Inflammatory macrophage (primary cell): ENCODE measurements around the gene ACAP3.

Experiments used
- DNase-seq, 2 donors: peaks; one replicate each; pipeline ENCODE4 v3.0.0-alpha.2; 2020 to 2022

Gene ACAP3

DNA sequence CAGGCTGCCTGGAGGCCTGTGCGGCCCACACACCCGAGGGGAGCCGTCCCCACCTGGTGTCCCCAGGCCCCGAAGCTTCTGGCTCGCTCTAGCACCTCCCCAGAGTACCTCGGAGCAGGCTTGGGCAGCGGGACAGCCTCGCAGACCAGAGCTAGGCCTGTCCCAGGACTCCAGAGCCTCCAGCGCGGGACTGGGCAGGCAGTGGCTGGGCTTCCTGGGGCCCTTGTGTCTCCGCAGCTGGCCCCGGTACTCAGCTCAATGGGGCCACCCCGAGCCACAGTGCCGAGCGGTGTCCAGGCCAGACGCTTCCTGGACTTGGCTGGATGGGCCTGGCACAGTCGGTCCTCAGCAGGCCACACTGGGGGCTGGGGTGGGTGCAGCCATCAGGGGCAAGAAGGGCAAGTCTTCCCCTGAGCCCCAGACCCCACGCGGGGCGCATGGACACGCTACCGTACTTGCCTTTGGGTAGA lies 22.6 kb downstream of the ACAP3 start:
- DNase-seq = no peak

DNA sequence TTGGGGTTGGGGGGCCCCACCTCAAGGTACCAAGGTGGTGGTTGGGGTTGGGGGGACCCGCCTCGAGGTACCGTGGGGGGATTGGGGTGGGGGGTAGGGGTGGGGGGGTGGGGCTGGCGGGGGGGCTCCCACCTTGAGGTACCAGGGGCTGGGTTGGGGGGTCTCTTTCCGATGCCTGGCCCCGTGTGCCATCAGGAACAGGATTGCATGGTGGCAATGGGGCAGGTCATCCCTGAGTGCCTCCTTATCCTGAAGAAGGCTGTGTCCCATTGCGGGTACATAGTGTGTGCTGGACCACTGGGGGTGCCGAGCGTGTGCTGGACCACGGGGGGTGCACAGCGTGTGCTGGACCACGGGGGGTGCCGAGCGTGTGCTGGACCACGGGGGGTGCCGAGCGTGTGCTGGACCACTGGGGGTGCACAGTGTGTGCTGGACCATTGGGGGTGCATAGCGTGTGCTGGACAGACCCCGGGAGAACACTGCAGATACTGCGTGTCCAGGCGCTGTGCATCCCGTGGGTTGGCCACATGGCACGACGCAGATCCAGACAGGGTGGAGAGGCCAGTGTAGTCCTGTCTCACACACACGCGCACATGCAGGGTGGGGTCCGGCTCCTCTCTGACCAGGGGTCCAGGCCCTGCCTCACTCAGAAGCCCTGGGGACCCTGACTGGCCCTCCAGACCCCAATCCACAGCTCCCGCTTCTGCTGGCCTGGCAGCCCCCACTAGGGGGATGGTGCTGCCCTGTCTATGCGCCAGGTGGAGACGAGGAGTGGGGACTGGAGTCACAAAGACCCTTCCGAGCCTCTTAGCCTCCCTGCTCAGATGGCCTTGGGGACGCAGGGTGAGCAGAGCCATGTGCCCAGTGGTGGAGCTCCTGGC lies 23.3 kb downstream of the ACAP3 start:
- no peak for DNase-seq

DNA sequence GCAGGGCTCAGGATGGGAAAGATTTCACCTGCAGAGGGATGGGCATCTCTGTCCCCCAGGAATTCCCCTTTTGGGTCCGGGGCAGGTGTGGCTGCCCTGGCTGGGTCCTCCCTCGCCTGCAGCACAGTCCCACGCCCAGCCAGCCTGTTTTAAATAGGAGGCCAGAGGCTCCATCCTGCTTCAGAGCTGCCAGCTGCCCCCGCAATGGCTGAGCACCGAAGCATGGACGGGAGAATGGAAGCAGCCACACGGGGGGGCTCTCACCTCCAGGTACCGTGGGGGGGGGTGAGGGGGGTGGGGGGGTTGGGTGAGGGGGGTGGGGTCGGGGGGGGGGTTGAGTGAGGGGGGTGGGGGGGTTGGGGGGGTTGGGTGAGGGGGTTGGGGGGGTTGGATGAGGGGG lies 23.9 kb downstream of the ACAP3 start:
- no peak for DNase-seq

DNA sequence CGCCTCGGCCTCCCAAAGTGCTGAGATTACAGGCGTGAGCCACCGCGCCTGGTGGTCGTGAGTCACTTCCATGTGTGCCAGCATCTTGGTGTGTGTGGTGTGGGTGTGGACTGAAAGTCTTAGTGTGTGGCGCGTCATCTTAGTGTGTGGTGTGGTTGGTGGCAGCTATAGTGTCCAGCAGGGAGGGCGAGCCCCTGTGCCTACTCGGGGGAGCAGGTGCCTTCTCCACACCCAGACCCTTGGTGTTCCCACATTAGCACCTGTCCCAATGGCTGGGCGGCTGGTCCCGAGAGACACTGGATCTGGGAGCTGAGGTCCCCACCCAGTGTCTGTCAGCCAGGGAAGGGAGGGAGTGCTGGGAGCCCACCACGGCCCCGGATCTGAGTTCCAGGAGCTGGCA lies 24.7 kb downstream of the ACAP3 start:
- DNase-seq = peak; percentile 9 to 44

DNA sequence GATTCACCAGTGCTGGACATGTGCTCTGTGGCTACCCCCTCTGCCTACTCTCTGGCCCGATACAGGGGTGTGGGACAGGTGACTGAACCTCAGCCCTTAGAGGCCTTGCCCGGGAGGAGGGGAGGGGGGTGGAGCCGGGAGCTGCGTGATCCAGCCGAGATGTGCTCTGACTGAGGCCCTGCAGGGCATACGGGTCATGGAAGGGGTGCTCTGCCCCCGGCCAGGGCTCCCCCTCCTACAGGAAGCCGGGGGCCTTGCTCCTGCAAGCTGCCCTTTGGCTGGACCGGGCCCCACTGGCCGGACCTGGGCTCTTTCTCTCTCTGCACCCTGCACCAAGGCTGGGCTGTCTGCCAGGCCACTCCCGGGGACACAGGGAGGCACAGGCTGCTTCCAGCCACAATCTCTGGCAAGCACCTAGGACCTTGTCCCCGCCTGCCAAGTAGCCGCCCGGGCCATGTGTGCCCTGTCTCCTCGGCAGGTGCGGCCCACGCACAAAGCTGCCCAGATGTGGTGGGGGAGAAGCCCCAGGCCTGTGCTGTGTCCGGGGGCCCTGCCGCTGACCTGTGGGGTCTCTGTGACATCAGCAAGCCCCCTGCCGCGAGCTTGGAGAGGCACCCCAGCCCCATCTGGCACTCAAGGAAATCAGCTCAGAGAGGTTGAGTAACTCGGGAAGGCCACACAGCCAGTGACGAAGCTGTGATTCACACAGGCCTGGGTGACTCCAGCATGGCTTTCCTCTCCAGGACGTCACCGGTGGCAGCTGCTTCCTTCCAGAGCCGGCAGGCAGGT lies 26.0 kb downstream of the ACAP3 start:
- peak in 1 of 2 donors; percentile 32 for DNase-seq

DNA sequence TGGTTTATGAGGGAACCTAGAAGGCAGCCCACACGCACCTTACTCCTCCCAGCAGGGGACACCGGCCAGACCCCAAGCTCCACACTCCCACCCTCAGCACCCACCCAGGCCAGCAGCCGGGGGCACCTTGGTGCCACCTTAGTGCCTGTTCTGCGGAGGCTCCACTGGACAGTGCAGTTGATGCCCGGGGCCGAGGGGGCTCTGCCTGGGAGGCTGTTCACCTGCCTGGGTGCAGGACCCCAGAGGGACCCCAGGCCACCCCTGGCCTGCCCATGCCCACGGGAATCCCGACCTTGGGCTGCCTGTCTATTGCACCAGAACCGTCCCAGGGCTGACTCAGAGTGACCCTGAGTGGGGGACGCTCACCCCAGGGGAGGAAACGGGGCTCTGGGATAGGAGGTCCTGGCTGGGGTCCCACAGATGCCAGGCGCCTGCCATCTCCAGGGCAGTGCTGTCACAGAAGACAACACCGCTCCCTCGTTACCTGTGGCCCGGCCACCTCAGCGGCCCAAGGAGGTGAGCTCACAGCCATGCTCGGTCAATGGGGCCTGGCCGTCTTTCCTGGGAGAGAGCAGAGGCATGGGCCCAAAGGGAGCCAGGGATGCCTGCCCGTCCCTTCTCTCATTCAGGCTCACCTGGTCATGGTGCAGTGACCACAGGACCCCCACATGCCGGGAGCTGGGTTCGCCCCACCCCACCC lies 26.8 kb downstream of the ACAP3 start:
- no peak for DNase-seq

DNA sequence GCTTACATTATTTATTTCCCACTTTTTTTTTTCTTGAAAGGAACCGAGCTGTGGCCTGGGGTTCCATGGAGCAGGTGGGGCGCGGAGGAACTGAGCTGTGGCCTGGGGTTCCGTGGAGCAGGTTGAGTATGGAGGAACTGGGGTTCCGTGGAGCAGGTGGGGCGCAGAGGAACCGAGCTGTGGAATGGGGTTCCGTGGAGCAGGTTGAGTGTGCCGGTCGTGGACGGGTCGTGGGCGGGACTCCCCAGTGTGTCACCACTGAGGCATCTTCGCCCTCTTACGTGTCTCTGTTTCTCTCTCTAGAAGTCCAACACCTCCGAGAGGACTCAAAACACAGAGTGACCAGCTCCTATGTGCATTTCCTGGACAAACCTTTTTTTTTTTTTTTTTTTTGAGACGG lies 28.7 kb downstream of the ACAP3 start:
- DNase-seq = no peak

DNA sequence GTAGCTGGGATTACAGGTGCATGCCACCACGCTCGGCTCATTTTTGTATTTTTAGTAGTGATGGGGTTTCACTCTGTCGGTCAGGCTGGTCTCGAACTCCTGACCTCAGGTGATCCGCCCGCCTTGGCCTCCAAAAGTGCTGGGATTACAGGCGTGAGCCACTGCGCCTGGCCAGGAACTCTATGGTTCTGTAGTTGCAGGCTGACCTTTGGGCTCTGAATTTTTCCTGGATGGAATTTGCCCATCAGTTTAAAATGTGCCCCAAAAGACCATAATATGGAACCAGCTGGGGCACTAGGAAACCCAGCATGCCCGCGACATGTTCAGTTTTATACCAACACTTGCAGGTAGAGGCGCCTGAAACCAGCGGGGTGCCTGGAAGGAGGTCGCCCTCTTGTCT lies 29.1 kb downstream of the ACAP3 start:
- no peak for DNase-seq

DNA sequence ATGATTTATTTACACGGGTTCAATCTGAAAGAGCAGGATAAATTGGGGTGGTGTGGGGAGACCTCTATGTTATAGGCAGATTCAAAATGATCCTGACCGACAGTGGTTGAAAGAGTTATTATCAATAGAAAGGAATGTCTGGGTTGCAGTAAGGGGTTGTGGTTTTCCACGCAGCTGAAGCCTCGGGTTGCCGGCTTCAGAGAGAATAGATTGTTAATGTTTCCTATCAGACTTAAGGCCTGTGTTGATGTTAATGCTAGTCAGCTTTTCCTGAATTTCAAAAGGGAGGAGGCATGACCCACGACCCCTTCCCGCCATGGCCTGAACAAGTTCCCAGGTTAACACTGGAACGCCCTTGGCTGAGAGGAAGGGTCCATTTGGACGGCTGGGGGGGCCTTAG lies 31.9 kb downstream of the ACAP3 start:
- DNase-seq = no peak

DNA sequence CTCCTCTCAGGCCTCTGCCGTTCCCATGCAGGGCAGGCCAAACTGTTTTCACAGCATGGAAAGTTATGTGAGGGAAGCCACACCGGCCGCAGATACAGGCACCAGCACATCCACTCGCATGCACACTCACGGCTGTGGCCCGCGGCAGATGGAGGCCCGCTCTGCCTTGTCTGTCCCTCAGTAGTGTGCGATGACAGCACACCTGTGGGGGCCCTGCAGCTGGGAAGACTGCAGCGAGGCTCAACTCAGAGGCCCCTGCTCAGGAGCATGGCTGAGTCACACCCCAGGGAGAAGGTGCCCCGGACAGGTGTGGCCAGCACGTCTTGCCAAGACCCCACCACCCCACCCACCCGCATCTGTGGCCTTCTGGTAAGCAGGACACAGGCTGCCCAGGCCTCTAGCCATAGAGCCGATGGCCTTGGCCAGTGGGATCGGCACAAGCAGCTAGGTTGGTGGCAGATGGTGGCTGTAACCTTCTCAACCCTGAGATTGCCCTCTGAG lies 32.7 kb downstream of the ACAP3 start:
- no peak for DNase-seq

DNA sequence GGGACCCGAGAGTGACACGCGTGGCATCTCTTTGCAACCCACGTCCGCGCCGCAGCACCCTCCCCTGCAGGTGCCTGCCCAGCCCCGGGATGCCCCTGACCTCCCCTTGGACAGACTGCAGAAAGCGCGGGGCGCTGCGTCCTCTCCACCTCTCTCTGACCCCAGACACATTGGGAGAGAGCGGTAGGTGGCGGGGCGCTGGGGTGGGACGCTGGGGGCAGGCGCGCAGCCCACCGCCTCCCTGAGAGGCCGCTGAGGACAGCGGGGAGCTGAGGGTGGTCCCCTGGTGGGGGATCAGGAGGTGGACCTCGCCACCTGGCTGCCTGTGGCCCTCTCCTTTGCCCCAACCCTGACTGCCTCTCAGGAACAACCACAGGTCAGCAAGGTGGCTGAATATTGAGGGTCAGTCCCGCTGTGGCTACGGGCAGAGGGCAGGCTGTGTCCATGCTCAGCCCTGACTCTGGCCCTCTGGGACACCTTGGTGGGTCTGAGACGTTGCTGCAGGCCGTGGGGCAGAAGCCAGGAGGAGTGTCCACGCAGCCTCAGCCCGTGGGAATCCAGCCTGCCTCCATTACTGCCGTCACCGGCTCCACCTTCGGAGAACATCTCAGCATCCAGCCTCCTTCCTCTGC lies 33.3 kb downstream of the ACAP3 start:
- no peak for DNase-seq

DNA sequence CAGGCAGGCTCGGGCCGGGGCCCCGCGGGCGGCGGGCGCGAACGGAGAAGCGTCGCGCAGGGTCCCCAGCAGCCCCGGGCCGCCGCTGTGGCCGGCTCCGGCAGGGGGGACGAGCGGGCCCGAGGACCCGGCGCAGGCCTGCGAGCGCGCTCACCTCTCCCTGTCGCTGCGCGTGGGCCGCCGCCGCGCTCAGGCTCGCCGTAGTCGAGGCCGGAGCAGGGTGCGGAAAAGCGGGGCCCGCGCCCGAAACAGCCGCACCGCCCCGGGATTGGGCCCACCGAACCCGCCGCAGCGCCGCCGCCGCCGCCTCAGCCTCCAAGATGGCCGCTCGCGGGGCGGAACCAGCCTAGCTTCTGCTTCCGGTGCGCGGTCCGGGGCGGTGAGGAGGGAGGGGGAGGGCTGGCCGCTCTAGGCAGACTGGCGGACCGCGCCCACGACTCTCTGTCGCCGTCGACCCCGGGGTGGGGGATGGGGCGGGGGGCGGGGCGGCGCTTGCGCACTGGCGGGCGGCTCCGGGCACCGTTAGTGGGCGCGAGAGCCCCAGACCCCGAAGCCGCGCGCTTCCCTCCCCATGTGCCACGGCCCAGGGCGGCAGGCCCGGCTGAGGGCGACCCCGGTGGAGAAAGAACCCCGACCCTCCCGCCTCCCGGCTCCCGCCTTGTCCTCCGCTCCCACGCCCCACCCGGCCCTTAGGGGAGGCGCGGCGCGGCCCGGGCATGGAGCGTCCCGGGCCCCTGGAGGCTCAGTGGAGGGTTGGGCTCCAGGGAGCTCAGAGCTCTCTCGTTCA lies 34.0 kb downstream of the ACAP3 start, which contains the start of gene UBE2J2:
TSS of gene UBE2J2 (minus strand) at position 343 of the 787 bp plus-strand sequence. CDS start 5,862 bp downstream, outside the sequence.
- peak; percentile 81 to 93 for DNase-seq

DNA sequence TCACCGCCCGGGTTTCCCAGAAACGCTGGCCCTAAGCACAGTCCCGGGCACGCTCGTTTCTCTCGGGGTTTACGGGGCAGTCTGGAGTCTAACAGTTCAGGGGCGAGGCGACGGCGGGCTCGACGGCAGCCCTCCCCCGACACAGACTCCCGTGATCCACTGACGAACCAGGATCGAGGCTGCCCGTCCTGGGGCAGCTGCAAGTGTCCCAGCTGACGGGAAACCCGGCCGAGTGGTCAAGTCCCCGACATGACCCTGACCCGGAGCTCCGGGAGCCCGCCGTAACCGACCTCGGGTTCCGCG lies 34.6 kb downstream of the ACAP3 start:
- peak; percentile 5 to 43 for DNase-seq

DNA sequence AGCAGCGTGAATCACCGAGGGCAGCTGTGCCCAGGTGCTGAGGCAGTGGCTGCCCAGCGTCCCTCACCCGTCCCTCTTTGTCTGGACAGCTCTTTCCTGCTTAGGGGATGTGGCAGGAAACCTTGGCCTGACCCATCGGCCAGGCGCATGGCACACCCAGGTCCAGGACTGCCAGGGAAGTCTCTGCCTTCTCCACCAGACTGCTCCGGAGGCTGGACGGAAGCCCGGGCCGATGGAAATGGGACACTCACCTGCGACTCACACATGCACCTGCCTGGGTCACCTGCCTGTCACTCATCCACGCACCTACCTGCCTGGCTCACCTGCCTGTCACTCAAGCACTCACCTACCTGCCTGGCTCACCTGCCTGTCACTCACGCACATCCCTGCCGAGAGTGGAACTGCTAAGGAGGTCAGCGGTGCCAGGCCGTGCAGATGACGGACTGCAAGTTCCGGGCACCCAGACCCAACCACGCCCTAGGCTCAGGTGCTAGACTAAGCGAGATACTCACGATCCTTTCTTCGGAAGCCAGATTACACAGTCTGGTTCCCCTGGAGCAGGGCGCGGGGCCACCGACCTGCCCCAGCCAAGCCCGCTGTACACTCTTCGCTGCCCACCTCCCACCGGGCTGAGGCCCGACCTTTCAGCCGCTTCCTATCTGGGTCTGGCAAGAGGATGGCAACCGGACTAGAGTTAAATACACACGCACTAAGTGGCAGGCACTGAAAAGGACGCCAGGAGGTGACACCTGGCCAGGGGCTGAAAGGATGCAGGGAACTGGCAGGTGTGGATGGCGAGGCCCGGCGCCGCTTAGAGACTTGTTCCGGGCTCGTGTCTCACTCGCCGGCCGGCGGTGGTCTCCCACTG lies 35.2 kb downstream of the ACAP3 start:
- DNase-seq = no peak

DNA sequence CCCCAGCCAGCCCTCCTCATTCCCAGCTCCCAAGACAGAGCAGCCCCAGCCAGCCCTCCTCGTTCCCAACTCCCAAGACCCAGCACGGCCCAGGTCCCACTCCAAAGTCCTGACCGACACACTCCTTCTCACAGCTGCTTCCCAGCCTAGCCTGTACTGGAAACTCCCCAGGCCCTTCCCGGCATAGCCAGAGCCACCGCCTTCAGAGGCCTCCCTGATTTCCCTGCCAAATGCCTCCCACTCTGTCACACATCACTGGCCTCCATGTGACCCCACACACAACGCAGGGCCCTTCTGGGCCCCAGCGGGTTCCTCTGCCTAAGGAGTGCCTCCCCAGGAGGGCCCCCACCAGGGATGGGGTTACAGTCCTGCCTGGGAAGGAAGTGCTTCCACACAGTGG lies 36.9 kb downstream of the ACAP3 start:
- DNase-seq = no peak

DNA sequence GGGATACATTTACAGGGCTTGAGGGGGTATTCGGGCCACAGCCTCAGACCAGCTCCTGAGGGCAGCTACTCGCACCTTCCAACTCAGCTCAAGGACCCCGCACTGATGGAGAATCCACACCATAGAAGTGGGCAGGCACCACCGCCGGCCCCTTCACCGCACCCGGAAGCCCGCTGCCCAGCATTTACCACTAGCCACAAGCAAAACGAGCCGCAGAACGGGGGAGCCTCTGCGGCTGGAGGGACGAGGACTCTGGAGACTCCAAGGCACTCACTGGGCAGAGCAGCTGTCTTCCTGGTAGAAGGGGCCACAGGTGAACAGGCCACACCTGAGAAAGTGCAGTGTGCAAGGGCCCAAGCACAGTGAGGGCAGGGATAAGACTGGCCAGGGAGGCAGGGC lies 39.4 kb downstream of the ACAP3 start:
- no peak for DNase-seq

DNA sequence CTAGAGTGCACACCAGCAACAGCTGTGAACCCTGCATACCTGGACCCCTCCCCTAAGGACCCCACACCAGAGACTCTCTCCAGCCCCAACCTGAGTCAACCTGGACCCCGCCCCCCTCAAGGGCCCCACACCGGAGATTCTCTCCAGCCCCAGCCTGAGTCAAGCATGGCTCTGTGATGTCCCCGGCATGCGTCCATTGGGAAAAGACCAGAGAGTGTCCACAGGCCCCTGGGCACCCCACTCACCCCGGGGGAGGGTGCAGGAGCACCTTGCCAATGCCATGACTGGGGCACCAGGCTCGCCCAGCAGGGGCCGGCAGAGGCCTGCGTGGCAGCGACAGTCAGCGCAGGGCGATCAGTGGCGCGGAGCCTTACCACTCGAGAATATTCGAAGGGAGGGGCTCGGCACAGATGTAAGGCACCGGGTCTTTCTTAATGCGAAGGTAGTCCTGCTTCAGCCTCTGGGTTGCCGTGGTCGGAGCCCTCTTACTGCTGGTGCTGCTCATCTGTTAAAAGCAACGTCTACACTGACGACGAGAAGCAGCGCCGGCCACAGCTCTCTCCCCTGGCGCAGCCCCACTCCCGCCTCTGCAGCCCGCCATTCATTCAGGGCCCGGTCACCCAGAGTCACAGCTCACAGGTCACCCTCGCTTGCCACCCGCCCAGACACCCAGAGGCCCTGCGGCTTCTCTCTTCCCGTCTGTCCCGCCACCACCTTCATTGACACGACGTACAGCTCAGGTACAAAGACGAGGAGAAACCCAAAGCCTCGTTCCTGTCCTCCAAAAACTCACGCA lies 40.0 kb downstream of the ACAP3 start:
- no peak for DNase-seq

DNA sequence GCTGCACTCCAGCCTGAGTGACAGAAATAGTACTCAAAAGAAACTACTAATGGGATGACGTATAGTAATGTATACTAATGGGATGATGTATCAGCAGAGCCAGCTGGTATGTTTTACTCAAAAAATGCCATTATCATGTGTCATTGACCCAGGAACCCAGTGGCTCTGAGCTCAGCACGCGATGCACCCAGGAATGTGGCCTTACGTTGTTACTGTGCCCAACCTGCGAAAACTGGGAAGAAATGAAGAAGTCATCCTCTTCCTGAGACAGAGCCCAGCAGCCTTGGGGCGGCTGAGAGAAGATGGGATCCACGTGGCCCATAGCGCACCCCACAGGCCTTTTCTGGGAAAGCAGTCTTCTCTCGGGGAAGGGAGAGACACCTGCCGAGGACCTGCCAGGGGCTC lies 42.9 kb downstream of the ACAP3 start:
- DNase-seq = no peak

DNA sequence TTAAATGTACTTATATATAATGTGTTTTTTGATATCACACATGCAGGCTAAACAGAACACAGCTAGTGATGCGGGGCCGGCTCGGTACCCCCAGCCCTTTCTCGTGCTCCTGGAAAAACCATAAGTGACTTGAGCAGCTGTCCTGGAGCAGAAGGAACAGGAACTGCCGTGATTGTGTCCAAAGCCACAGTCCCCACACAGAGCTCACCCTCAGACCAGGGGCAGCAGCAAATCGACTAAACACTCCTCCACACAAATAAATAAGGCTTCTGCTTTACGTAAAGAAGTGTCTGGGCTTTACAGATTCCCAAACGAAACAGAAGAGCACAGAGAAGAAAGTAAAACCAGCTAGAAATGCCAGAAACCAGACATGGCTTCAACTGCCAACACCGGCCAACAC lies 43.7 kb downstream of the ACAP3 start:
- DNase-seq = no peak

DNA sequence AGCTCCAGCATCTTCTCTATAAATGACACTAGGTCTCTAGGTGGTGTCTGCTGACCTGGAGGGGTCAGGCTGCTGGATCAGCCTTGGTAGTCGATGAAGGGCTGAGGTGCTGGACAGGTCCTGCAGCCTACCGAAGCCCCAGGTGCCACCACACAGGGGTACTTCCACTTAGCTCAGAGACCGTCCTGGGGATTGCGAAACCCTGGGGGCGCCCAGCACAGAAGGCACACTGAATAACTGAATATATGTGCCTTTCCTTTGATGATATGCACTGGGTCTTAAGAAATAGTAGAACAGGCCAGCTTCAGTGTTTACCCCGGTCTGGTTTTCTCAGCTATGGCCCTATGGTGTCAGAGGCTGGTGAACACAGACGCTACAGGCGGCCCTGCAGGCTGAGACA lies 45.0 kb downstream of the ACAP3 start:
- no peak for DNase-seq
